SHP77 (cell line): ENCODE data around the gene DNM3.

Experiments used
- DNase-seq, 2 experiments: peaks; one replicate each; lab custom pipeline; 2025; lab: John Stamatoyannopoulos, UW

Gene DNM3

GRCh38 chr1:172140591-172140990 is 299.3 kb downstream of the DNM3 start:
- no peak for DNase-seq

- DNase-seq: no peak
Observed at GRCh38 chr1:172141341-172141881, 300.1 kb downstream of the DNM3 start.

DNA sequence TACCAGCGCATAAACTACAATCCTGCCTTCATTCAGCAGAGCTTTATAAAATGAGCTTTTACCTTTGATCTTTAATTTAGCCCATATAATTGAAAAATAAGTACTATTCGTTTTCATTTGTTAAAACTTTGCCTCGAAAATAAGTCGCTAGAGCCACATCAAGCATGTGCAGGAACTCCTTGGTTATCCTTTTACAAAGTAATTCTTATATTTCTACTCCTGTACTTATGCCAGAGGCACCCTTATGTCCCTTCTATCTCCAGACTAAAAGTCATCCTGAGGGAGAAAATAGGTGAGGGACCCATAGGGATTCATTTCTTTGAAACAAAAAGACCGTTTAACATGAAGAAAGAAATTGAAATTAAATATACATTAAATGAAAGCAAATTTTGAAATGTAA is 301.0 kb downstream of the DNM3 start:
- no peak for DNase-seq

DNA sequence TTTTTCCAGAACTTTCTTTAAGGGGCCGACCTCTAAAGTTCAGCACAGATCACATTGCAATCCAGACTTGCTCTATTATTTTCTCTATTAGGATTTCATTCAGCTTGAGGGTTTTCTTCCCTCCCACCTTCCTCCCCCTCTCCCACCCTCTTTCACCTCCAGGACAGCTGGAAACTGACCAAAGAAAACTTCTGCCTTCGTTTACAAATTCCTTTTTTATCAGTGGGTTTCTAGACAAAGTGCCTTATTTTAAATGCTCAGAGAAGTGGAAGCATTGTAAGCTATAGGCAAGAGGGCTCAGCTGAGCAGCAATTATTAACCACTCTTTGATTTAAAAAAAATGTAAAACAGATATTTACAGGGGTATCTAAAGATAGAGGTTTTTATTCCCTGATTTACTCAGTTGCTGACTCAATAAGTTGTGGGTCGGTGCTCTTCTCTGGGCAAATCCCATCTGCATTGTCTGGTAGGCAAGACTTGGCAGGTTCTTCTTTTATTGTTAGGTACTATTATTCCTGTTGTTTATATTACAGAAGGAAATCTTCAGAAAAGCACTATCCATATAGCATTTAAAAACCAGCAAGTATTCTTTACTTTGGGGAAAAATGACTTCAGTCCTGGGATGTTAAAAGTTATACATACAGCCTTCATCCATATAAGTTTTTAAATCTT is 302.2 kb downstream of the DNM3 start:
- no peak for DNase-seq

GRCh38 chr1:172144445-172145061 is 303.3 kb downstream of the DNM3 start:
- DNase-seq: no peak

DNA sequence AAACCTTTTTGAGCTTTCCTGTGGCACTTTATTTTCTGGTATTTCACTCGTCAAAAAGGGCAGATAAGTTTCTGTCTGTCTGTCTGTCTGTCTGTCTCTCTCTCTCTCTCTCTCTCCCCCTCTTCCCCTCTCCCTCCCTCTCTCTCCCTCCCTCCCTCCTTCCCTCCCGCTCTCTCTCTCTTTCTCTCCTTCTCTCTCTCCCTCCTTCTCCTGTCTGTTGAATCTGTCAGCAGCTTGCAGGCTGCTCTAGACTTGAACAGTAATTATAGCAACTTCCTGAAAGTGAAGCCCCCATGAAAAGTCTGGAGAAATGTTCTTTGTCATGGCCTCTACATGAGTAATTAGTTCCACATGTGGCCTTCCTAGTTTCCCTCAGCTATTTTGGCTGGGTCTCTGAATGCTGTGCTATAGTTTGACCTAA is 303.9 kb downstream of the DNM3 start:
- DNase-seq: no peak

- DNase-seq: no peak
Observed at GRCh38 chr1:172145656-172146055, 304.4 kb downstream of the DNM3 start.

DNA sequence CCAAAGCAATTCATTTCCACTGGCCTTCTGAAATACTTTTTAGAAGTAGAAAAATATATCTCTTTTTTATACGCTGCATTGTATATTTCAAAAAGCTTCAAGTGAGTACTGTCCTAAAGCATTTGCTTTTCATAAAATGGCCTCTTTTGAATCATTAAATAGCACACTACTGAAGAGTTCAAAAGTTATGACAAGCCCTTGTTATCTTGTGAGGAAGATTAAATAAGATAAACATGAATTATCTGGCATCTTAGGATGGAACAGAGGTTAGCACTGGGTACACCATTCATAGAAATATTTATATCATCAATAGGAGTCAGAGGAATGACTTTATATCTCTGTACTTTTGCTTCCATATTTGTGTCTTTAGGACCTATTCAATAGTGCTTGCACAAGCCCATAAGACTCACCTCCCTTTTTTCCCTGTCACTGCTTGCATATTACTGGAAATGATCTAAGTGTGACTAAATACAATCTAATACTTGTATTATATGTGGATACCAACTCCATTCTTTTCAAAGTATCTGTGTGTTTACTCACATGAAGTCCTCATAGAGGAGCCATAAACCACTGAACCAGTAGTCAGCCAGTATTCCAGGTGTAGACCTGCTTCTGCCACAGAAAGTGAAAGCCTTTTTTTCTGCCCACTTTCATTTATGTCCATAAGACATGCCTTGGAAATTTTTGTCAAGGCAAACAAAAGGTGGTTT is 305.0 kb downstream of the DNM3 start:
- DNase-seq: no peak

GRCh38 chr1:172147541-172147940 is 306.2 kb downstream of the DNM3 start:
- DNase-seq: no peak

DNA sequence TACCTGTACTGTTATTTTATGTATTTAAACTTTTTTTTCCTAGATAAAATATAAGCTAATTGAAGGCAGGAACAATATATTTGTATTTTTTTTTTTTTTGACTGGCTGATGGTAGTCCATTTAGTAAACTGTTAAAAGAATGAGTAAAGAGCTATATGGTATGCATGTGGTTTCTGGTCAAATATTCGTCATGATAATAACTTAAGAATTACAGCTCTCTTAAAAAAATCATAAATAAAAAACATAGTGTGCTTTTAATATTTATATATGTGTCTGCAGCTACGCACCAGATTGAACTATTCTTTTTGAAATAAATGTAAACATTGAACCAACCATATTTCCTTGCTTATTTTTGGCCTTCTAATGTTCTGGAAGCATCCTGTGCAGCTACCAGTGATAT is 306.9 kb downstream of the DNM3 start:
- DNase-seq: no peak

GRCh38 chr1:172148707-172149106 is 307.4 kb downstream of the DNM3 start:
- no peak for DNase-seq

- DNase-seq: no peak
Observed at GRCh38 chr1:172149346-172149745, 308.0 kb downstream of the DNM3 start.

GRCh38 chr1:172154551-172154950 is 313.3 kb downstream of the DNM3 start:
- DNase-seq: no peak

- DNase-seq: no peak
Observed at GRCh38 chr1:172155766-172156165, 314.5 kb downstream of the DNM3 start.

- no peak for DNase-seq
Observed at GRCh38 chr1:172162236-172162635, 320.9 kb downstream of the DNM3 start.

GRCh38 chr1:172163498-172164215 is 322.4 kb downstream of the DNM3 start:
- DNase-seq: no peak

- DNase-seq: no peak
Observed at GRCh38 chr1:172165403-172165802, 324.1 kb downstream of the DNM3 start.

GRCh38 chr1:172167796-172168596 is 326.7 kb downstream of the DNM3 start:
- no peak for DNase-seq

DNA sequence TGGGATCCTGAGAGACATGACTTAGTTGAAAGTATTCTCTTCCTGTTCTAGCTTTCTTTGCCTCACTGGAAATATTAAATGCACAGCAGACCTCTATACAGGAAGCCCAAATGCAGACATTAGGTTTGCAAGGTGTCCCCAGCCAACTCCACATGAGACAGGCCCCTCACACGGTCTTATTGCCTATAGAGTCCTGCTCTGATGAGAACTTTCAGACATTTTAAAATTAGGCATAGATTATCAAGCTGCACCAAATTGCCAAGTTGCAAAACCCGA is 327.2 kb downstream of the DNM3 start:
- DNase-seq: no peak

GRCh38 chr1:172169836-172170235 is 328.5 kb downstream of the DNM3 start:
- no peak for DNase-seq

- DNase-seq: no peak
Observed at GRCh38 chr1:172172352-172172831, 331.1 kb downstream of the DNM3 start.

GRCh38 chr1:172176206-172176605 is 334.9 kb downstream of the DNM3 start:
- no peak for DNase-seq
